ENCODE results near the gene CRTC3.
"Not testable (repeated sequence)": the region's sequence is repeated elsewhere in the genome, so short reads cannot be mapped to it uniquely, and the experiment has no call there.

The CRTC3 gene

DNA sequence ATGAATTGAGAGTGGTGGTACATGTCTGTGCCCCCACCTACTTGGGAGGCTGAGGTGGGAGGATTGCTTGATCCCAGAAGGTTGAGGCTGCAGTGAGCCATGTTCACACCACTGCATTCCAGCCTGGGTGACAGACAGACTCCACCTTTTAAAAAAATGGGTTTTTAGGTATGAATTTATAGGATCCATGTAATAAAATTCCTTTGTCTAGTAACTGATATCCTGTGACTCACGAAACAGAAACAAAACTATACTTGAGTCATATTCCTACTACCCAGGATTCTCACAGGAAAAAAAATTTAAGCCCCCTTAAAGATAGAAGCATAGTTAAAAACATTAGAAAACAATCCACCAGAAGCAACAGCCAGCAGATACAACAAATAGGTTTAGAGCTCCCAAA is 10.0 kb upstream of the CRTC3 start:
- no peak for DNase-seq (ENCODE audit: low read depth in 4 of 4, low spot score in 1 of 4)

DNA sequence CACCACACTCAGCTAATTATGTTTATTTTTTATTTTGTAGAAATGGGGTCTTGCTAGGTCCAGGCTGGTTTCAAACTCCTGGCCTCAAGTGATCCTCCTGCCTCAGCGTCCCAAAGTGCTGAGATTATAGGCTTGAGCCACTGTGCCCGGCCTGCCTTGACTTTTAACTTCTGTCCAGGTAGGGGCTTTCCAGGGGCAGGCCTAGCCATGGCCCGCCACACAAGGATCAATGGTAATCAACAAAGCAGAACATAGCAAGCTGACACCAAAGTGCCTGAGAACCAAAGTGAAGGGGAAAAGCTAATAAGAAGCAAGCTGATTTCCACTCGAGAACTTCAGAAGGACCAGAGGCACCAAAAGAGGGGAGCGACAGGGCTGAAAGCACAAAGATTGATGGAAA is 9.4 kb upstream of the CRTC3 start:
- DNase-seq (ENCODE audit: low read depth in 4 of 4, low spot score in 1 of 4), result no peak

DNA sequence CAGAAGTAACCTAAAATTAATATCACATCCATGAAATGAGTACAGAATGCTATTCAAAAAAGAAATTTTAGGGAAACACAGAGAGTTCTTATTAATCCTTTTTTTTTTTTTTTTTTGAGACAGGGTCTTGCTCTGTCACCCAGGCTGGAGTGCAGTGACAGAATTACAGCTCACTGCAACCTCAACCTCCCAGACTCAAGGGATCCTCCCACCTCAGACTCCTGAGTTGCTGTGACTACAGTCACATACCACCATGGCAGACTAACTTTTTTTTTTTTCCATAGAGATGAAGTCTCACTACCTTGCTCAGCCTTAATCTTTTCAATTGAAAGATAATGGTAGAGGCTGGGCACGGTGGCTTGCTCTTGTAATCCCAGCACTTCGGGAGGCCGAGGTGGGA is 6.3 kb upstream of the CRTC3 start:
- no peak for DNase-seq (ENCODE audit: low read depth in 4 of 4, low spot score in 1 of 4)

- not testable (repeated sequence) for DNase-seq (ENCODE audit: low read depth in 4 of 4, low spot score in 1 of 4)
Observed at GRCh38 chr15:90524018-90524803, 5.5 kb upstream of the CRTC3 start.

DNA sequence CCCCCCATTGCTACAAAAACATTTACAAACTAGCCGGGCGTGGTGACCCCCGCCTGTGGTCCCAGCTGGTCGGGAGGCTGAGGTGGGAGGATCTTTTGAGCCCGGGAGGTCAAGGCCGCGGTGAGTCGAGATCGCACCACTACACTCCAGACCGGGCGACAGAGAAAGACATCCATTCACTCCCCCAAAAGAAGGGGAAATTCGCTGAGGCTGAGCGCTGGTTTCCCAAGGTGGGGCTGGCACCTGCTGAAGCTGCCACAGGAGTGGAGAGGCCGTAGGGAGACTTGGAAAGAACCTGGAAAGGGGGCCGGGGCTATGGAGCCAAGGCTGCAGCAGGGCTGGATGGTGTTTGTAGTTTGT is 732 bp upstream of the CRTC3 start:
- no peak for DNase-seq (ENCODE audit: low read depth in 4 of 4, low spot score in 1 of 4)

DNA sequence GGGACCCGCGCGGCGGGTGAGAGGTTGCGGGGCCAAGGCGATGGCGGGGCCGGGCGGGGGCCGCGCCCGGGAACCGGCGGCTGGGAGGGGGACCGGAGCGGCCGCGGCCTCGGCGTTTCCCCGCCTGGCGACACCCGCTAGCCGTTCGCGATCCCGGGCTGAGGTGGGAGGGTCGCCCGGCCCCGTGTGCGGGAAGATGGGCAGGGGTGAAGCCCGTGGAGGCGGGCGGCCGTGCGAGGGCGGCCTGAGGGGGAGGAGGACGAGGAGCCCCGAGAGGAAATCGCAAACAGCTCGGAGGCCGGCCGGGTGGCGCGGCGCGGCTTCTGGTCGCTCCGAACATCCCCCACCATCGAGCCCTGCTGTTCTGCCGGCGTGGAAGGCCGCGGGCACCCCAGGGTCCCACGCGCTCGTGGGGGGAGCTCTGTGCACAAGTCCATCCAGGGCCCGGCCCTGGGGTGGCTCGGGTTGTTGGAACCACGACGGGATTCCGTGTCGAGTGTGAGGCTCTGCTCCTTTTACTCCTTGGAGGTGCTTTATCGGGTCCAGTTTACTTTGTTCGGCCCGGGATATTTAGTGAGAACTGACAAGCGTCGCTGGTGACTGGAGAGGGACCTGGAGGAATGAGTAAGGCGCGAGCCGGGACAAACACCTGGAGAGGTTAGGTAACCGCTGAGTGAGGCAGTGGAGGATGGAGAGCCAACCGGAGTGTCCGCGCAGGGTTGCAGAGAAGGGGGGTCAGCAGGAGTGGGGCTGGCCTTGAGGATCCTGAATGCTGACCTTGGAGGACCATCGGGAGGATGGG is 728 bp downstream of the CRTC3 start:
- peak; percentile 10 to 28 (median 22) for DNase-seq (ENCODE audit: low read depth in 4 of 4, low spot score in 1 of 4)

GRCh38 chr15:90531147-90531546 is 1.4 kb downstream of the CRTC3 start:
- no peak for DNase-seq (ENCODE audit: low read depth in 4 of 4, low spot score in 1 of 4)

DNA sequence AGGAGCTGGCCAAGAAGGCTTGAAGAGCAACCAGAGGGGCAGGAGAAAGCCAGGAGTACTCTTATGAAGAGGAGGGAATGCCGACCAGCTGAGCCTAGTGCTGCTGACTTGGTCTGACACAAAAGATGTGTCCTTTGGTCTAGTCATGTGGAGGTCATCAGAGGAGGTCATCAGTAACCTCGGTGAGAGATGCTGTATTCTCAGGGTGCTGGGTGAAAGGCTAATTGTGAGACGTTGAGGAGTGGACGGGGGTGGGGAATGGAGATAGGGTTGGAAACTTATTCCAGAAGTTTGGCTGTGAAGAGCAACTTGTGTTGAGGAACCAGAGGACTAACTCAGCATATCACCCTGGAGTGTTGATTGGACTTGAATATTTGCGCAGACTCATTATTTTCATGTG is 5.5 kb downstream of the CRTC3 start:
- DNase-seq (ENCODE audit: low read depth in 4 of 4, low spot score in 1 of 4), result no peak

- DNase-seq (ENCODE audit: low read depth in 4 of 4, low spot score in 1 of 4), result peak in 1 of 4 experiments; percentile 29
Observed at GRCh38 chr15:90539789-90540188, 10.1 kb downstream of the CRTC3 start.

GRCh38 chr15:90540768-90541167 is 11.0 kb downstream of the CRTC3 start:
- no peak for DNase-seq (ENCODE audit: low read depth in 4 of 4, low spot score in 1 of 4)

- DNase-seq (ENCODE audit: low read depth in 4 of 4, low spot score in 1 of 4), result no peak
Observed at GRCh38 chr15:90545095-90545494, 15.4 kb downstream of the CRTC3 start.

DNA sequence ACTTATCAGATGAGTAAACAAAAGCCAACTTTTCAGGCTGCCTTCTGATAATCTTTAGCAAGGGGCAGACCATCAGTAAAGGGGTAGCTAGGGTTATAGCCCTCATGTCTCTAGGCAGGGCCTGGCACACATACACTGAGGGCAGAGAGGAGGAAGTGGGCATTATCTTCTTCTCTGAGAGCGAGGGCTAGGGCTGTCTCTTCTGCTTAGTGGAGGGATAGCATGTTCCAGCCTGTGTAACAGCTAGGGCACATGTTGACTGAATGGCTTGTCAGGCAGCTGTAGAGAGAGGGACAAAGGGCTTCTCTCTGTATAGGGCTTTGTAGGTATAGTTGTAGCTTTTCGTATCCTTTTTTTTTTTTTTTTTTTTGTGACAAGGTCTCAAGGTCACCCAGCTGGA is 17.8 kb downstream of the CRTC3 start:
- no peak for DNase-seq (ENCODE audit: low read depth in 4 of 4, low spot score in 1 of 4)

DNA sequence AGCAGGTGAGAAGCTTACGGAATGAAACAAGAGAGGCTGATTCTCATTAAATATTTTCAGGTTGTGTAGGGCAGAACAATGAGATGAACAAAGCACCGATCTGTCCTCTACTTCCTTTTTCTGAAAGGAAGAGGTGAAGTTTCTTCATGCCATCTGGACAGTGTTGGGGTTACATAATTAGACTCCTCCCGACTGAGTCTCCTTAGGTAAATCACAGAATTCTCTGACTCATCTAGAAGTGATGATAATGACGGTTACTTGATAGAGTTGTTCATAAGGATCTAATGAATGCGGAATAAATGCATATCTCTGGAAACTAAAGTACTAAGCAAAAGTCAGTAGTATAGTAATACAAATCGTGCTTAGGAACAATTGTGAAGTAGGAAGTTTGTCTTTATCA is 21.2 kb downstream of the CRTC3 start:
- DNase-seq (ENCODE audit: low read depth in 4 of 4, low spot score in 1 of 4), result no peak

DNA sequence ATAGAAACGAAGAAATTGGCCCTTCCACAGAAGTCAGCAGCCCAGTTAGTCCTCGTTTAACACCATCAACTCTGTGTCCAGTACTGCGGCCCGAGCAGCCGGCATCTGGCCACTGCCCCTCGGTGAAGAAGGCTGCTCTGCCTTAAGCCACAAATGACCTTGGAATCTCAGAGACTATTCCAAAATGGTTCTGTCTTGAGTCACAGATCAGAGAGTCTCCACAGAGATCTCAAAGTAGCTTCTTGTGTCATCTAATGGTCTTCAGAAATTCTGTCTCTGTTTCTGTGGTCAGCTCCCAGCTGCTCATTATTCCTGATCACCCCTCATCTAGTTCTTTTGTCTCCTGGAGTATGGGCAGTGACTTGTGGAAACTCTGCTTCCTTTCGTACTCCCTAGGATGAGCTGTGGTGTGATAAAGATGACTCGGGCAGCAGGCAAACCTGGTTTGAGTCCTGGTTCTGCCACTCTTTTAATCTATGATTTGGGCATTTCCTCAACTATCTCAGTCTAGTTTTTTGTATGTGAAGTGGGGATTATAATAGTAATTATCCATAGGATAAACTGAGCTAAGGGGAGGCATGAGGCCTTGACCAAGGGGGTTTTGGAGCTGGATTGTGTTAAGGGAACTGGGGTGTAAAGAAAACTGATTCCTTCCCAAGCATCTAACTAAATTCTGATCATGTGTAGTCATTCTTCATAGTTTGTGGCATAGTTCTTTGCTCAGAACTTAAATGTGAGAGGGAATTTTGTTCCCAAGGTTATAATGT is 22.6 kb downstream of the CRTC3 start:
- DNase-seq (ENCODE audit: low read depth in 4 of 4, low spot score in 1 of 4), result no peak

DNA sequence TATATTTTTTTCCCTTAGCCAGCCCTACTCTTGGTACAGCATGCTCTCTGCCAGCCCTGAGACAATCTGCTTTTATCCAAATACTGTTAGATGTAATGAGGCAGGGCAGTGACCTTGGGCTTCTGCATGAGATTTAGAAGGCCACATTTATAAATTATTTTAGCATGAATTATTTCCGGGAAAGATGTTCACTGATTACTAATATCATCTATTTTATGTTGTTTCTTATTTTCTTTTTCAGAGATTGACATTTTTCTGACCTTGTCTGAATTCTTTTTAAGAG is 23.1 kb downstream of the CRTC3 start:
- DNase-seq (ENCODE audit: low read depth in 4 of 4, low spot score in 1 of 4), result no peak

DNA sequence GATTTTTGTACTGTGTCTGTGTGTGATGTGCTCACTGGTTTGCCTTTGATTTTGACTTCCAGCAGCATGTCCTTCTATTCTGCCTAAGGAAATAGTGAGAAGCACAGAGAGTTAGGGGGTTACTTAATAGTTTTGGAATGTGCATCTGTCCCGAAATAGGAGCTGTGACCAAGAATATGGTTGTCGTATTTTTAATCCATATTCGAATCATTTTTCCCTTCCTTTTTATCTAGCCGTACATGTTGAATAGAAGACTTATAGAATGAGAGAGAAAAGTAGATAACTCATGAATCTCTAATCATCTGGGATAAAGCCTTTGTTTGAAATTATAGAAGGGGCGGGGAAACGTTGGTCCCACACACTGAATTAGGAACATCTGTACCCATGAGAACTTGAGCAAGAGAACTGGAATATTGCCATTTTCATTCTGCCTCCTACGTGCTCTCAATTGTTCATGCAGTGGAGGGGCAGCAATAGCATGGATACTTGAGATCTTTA is 23.6 kb downstream of the CRTC3 start:
- DNase-seq (ENCODE audit: low read depth in 4 of 4, low spot score in 1 of 4), result no peak

DNA sequence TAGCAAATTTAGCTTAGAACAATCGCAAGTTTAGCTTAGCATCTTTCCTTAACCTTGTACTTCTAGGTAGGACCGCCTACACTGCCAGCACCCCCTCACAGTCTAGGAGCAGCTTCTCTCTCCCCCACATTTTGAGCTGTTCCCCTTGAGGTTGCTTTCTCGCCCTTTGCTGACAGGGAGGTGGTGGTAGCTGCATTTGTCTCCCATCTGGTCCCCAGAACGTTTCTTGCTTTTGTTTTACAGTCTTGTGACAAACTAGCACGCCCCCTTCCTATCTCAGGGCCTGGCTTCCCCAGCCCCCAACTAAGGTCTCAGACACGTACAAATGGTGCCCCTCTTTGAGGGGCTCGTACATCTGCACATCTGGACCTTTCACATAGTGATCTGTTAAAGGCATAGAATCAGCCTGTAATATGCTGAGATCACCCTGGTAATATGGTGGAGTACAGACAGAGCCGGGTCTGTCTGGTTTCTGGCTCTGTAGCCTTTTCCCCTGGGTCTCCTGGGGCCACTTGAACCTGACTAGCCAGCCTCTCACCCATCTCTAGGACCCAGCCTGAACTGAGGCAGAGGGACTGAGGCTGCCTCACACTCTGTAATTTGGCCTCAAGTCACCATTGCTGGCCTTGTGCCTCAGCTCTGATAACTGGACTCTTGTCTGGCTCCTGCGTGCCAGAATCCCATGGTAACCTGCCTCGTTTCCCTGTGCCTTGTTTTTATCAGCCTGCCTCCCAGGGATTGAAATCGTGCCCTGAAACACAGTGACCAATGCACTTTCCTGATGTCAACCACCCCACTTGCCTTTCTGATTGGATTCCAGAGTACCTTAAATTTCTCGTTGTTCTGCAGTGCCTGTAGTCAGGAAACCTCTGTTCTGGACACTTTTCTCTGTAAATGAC is 27.7 kb downstream of the CRTC3 start:
- DNase-seq (ENCODE audit: low read depth in 4 of 4, low spot score in 1 of 4), result no peak

- DNase-seq (ENCODE audit: low read depth in 4 of 4, low spot score in 1 of 4), result no peak
Observed at GRCh38 chr15:90558171-90558573, 28.4 kb downstream of the CRTC3 start.

DNA sequence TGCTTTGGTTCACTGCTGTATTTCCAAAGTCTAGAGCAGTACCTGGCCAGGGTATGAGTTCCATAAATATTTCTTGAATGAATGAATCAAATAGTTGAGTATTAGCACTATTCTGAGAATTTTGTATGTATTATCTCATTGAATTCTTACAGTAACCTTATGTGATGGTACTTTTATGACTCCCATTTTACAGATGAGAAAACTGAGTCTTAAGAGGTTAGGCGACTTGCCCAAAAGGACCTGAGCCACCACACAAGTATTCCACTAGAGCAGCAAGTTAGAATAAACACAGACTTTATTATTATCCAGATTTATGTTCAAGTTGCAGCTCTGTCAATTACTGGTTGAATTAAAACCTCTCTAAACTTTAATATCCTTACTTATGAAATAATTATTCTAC is 29.4 kb downstream of the CRTC3 start:
- no peak for DNase-seq (ENCODE audit: low read depth in 4 of 4, low spot score in 1 of 4)

DNA sequence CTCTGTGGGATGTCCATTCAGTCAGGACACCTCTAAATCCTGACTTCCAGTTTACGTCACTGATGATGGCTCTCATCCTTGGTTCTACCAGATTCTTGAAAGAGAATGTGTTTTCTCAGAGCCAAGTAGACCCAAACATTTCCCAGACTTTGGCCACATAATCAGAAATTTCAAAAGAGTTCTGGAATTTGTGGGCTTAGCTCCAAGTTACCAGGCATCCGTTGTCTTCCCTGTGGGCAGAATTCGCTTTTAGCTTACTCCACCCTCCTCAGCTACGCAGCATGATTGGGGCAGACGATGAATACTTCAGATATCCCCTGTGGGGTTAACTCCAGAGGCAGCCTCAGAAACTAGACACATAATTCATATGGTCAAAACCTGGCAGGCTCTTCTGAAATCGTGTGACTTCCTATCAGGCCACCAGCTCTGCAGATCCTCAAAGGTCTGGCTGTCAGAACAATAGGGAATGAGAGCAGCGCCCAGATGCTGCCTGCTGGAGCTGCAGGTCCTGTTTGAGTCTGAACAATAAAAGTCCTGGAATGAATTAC is 30.6 kb downstream of the CRTC3 start:
- no peak for DNase-seq (ENCODE audit: low read depth in 4 of 4, low spot score in 1 of 4)
